Ecto neural progenitor cell (in vitro differentiated cells): ENCODE results near the gene VEPH1.

Source experiments
- DNase-seq: peaks from one replicate; pipeline ENCODE4 v3.0.0-alpha.2; 2018; ENCODE audit warnings: low spot score

VEPH1 gene

GRCh38 chr3:157301755-157302154 lies 201.5 kb downstream of the VEPH1 start:
- DNase-seq, result no peak

GRCh38 chr3:157300981-157301663 lies 202.1 kb downstream of the VEPH1 start:
- no peak for DNase-seq

GRCh38 chr3:157300094-157300493 lies 203.1 kb downstream of the VEPH1 start:
- no peak for DNase-seq

GRCh38 chr3:157297328-157297915 lies 205.8 kb downstream of the VEPH1 start:
- no peak for DNase-seq

GRCh38 chr3:157294953-157295352 lies 208.3 kb downstream of the VEPH1 start:
- no peak for DNase-seq

- no peak for DNase-seq
Observed at GRCh38 chr3:157294491-157294890, 208.7 kb downstream of the VEPH1 start.

- no peak for DNase-seq
Observed at GRCh38 chr3:157290766-157291165, 212.4 kb downstream of the VEPH1 start.

- DNase-seq, result no peak
Observed at GRCh38 chr3:157285966-157286365, 217.2 kb downstream of the VEPH1 start.

GRCh38 chr3:157285141-157285540 lies 218.1 kb downstream of the VEPH1 start:
- no peak for DNase-seq

GRCh38 chr3:157284688-157285087 lies 218.5 kb downstream of the VEPH1 start:
- DNase-seq, result no peak

GRCh38 chr3:157282261-157283191 lies 220.7 kb downstream of the VEPH1 start:
- no peak for DNase-seq

GRCh38 chr3:157280786-157281185 lies 222.4 kb downstream of the VEPH1 start:
- DNase-seq, result no peak

GRCh38 chr3:157280354-157280753 lies 222.9 kb downstream of the VEPH1 start:
- no peak for DNase-seq

- DNase-seq, result no peak
Observed at GRCh38 chr3:157279237-157279636, 224.0 kb downstream of the VEPH1 start.

- no peak for DNase-seq
Observed at GRCh38 chr3:157276801-157277200, 226.4 kb downstream of the VEPH1 start.

- DNase-seq, result no peak
Observed at GRCh38 chr3:157275832-157276231, 227.4 kb downstream of the VEPH1 start.

GRCh38 chr3:157274644-157275137 lies 228.5 kb downstream of the VEPH1 start:
- no peak for DNase-seq

- no peak for DNase-seq
Observed at GRCh38 chr3:157271283-157271882, 231.8 kb downstream of the VEPH1 start.

GRCh38 chr3:157268026-157268425 lies 235.2 kb downstream of the VEPH1 start:
- no peak for DNase-seq

- no peak for DNase-seq
Observed at GRCh38 chr3:157265931-157266330, 237.3 kb downstream of the VEPH1 start.

- DNase-seq, result no peak
Observed at GRCh38 chr3:157263027-157263426, 240.2 kb downstream of the VEPH1 start.

- DNase-seq, result no peak
Observed at GRCh38 chr3:157261000-157261399, 242.2 kb downstream of the VEPH1 start.
